Lower lobe of right lung (tissue), 2 donors: Measurements from ENCODE around the gene TRPV3. TPM values are rescaled to one million over a fixed set of nuclear protein-coding genes. Genes with fewer than 3 reads are reported as not detected.

Source experiments
- ATAC-seq, 2 donors: fragments of 200-7000 bp; cut with Tn5 transposase; one replicate each; pipeline ENCODE4 v1.9.1; 2020 to 2022; ENCODE audit warnings: mild to moderate bottlenecking in 2 of 2, moderate library complexity in 2 of 2
- DNase-seq: peaks from one replicate; pipeline ENCODE4 v3.0.0-alpha.2; 2020
- H3K27ac ChIP-seq: fragments of 200-600 bp; one replicate; pipeline ENCODE4 v1.8.0; 2022
- H3K27me3 ChIP-seq: fragments of 200-600 bp; one replicate; pipeline ENCODE4 v1.8.0; 2022; ENCODE audit warnings: low read depth
- H3K36me3 ChIP-seq: fragments of 200-600 bp; one replicate; pipeline ENCODE4 v1.8.0; 2022; ENCODE audit warnings: mild to moderate bottlenecking
- H3K4me1 ChIP-seq: fragments of 200-600 bp; one replicate; pipeline ENCODE4 v1.8.0; 2022
- H3K4me3 ChIP-seq: fragments of 200-600 bp; one replicate; pipeline ENCODE4 v1.8.0; 2022; ENCODE audit warnings: mild to moderate bottlenecking
- H3K9me3 ChIP-seq: fragments of 200-600 bp; one replicate; pipeline ENCODE4 v1.8.0; 2022
- CTCF ChIP-seq: fragments of 200-600 bp; IDR thresholded peaks from one replicate; pipeline ENCODE4 v1.8.0; 2022; ENCODE audit warnings: antibody characterized with exemption, mild to moderate bottlenecking
- intact Hi-C: fragments of 100-400 bp; cut with DNase I; formaldehyde crosslinking; loops from one replicate; pipeline ENCODE4 v1.11.0; 2022
- total RNA-seq: library from RNA; stranded (reverse); fragmentation: NEBNext Ultra II Directional; extraction: Animal tissue kit (Norgen Biotek cat#: 25700); gene quantifications from one replicate; pipeline ENCODE4 v1.2.1, GENCODE V29; 2021
- donor health status: DM: no; HTN: yes; CAD: no; lungs with severe emphysema.

Gene TRPV3
- total RNA-seq, 1 donor from 2014 or later = 0.68 TPM

DNA sequence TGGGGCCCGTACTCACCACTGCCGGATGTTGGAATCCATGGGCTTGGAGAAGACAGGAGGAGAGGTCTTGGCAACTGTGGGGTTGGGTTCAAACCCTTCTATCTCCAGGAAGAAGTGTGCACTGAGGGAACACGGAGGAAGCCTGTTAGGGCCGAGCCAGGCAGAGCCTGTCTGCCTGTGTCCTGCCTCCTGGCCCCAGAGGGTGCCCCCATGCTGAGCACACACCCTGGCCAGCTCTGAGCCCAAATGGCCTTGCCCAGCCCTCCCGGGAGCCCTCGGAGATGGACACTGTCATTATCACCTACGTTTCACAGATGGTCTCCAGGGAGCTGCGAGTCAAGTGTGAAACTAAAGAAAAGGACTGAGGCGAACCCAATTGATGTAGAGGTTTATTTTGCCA is 12.5 kb downstream of the TRPV3 start:
- TF ChIP-seq CTCF = no peak
- ATAC-seq = no peak

GRCh38 chr17:3544365-3544764 is 13.2 kb downstream of the TRPV3 start:
- intact Hi-C loops = no loop called here

More for the DNA sequence above, 12.5 kb downstream of the TRPV3 start:
- Histone ChIP-seq H3K36me3 (no peaks in the 10 kb centered on the region), H3K4me1 (no peaks in the 10 kb centered on the region), H3K27ac (no peak overlapping the region), H3K9me3 (no peaks in the 10 kb centered on the region), H3K4me3 (no peak overlapping the region), H3K27me3 (peaks cover 7% of the 10 kb centered on the region)
- no peak for DNase-seq
- intact Hi-C loops = no loop called here

DNA sequence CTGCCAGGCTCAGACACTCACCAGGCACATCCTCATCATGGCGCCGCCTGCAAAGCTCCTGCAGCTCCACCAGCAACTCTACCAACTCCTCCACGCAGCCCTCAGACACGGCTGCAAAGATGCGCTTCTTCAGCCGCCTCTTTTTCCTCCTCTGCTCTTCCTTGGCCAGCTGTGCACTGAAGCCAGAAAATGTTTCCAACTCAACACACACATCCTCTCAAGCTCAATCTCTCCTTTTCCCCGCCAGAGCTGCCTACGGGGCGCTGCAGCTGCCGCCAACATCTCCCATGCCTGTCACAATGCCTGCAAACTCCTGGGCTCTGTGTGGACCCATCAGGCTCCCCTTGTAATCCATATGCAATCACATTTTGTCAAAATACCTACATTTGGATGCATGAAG is 14.2 kb downstream of the TRPV3 start:
- Histone ChIP-seq H3K27me3 (peaks cover 7% of the 10 kb centered on the region), H3K36me3 (no peaks in the 10 kb centered on the region), H3K4me1 (no peaks in the 10 kb centered on the region), H3K4me3 (no peak overlapping the region), H3K9me3 (no peaks in the 10 kb centered on the region), H3K27ac (no peak overlapping the region)
- ATAC-seq (no peak), DNase-seq (peak; percentile 10)
- intact Hi-C loops = no loop called here
- TF ChIP-seq CTCF = no peak

More at GRCh38 chr17:3544365-3544764, 13.2 kb downstream of the TRPV3 start:
- H3K27ac ChIP-seq = no peak overlapping the region
- ATAC-seq (no peak), DNase-seq (peak; percentile 8)
- H3K4me1 ChIP-seq = no peaks in the 10 kb centered on the region
- no peaks in the 10 kb centered on the region for H3K9me3 ChIP-seq
- peaks cover 7% of the 10 kb centered on the region for H3K27me3 ChIP-seq
- H3K4me3 ChIP-seq = no peak overlapping the region
- no peak for TF ChIP-seq CTCF
- no peaks in the 10 kb centered on the region for H3K36me3 ChIP-seq

DNA sequence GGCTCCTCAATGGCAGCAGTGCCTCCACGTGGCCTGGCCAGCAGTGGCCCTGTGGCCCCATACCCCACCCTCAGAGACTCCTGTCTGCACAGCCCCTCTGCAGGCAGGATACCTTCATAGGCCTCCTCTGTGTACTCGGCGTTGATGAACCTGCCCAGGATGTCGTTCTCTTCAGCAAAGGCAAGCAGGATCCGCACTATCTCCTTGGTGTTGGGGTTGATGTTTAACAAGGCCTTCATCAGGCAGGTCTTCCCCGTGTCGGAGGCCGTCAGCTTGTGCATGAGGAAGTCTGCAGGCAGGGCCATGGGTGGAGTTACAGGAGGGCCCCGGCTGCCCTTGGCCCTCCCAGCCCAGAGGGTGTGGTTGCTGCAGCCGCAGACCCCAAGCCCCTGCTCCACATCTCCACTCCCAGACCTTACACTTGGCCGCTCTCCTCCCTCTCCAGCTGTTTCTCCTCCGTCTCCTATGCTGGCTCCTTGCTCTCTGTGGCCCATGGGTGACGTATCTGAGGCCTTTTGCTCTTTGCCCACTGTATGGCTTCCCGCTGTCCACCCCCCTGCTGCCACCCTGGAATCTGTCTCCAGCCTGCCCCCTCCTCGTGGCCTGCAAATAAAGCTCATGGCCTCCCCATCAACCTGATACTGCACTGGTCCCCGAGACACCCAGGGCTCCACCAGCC is 15.1 kb downstream of the TRPV3 start:
- H3K27ac ChIP-seq = no peak overlapping the region
- intact Hi-C loops = no loop called here
- no peak overlapping the region for H3K4me3 ChIP-seq
- no peak for DNase-seq
- no peaks in the 10 kb centered on the region for H3K9me3 ChIP-seq
- ATAC-seq = peak in 1 of 2 donors; percentile 14
- no peaks in the 10 kb centered on the region for H3K36me3 ChIP-seq
- peaks cover 7% of the 10 kb centered on the region for H3K27me3 ChIP-seq
- no peaks in the 10 kb centered on the region for H3K4me1 ChIP-seq
- no peak for TF ChIP-seq CTCF

GRCh38 chr17:3539881-3540540 is 17.6 kb downstream of the TRPV3 start:
- Histone ChIP-seq H3K27ac (no peak overlapping the region), H3K27me3 (peaks cover 9% of the 10 kb centered on the region), H3K9me3 (no peaks in the 10 kb centered on the region), H3K36me3 (no peaks in the 10 kb centered on the region), H3K4me3 (no peak overlapping the region), H3K4me1 (no peaks in the 10 kb centered on the region)
- DNase-seq = no peak
- intact Hi-C loops = no loop called here
- no peak for TF ChIP-seq CTCF
- no peak for ATAC-seq
